ENCODE data around the gene MMP11.

MMP11 gene

GRCh38 chr22:23767303-23767672 lies 5.4 kb upstream of the MMP11 start:
- in situ Hi-C loops (cut with MboI; ENCODE audit: low pct_unique_long_range_greater_than_20kb, low sequenced_read_pairs, unreplicated experiment): no loop called here
- DNase-seq (ENCODE audit: low spot score): no peak
- TF ChIP-seq, protein P1, sequence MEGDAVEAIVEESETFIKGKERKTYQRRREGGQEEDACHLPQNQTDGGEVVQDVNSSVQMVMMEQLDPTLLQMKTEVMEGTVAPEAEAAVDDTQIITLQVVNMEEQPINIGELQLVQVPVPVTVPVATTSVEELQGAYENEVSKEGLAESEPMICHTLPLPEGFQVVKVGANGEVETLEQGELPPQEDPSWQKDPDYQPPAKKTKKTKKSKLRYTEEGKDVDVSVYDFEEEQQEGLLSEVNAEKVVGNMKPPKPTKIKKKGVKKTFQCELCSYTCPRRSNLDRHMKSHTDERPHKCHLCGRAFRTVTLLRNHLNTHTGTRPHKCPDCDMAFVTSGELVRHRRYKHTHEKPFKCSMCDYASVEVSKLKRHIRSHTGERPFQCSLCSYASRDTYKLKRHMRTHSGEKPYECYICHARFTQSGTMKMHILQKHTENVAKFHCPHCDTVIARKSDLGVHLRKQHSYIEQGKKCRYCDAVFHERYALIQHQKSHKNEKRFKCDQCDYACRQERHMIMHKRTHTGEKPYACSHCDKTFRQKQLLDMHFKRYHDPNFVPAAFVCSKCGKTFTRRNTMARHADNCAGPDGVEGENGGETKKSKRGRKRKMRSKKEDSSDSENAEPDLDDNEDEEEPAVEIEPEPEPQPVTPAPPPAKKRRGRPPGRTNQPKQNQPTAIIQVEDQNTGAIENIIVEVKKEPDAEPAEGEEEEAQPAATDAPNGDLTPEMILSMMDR (IDR thresholded peaks at IDR 0.05; ENCODE audit: extremely low read depth, insufficient read depth, missing control alignments): no peak

GRCh38 chr22:23767673-23768548 lies 4.7 kb upstream of the MMP11 start, which contains the start of gene CHCHD10:
CHCHD10 (minus strand) TSS chr22:23767972; CDS start chr22:23767874, 98 bp downstream.
- in situ Hi-C loops (cut with MboI; ENCODE audit: low pct_unique_long_range_greater_than_20kb, low sequenced_read_pairs, unreplicated experiment): no loop called here
- TF ChIP-seq, protein P1 (IDR thresholded peaks at IDR 0.05; ENCODE audit: extremely low read depth, insufficient read depth, missing control alignments): peak; percentile 78
- DNase-seq (ENCODE audit: low spot score): peak; percentile 93

GRCh38 chr22:23769321-23769965 lies 3.2 kb upstream of the MMP11 start:
- TF ChIP-seq, protein P1 (IDR thresholded peaks at IDR 0.05; ENCODE audit: extremely low read depth, insufficient read depth, missing control alignments): no peak
- in situ Hi-C loops (cut with MboI; ENCODE audit: low pct_unique_long_range_greater_than_20kb, low sequenced_read_pairs, unreplicated experiment): no loop called here
- DNase-seq (ENCODE audit: low spot score): no peak

DNA sequence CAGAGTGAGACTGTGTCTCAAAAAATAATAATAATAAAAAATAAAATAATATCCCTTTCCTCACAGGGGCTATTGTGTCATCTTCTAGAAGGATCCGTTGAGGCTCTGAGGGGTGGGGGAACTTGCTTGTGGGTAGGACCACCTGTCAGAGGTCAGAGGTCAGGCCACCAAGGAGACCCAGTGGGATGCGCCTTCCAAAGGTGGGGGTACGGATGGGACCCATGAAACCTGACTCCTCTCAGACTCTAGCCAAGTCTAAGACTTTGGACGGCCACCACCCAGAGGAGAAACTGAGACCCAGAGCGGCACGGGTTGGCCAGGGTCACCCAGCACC lies 367 bp upstream of the MMP11 start:
- TF ChIP-seq, protein P1 (IDR thresholded peaks at IDR 0.05; ENCODE audit: extremely low read depth, insufficient read depth, missing control alignments): no peak
- in situ Hi-C loops (cut with MboI; ENCODE audit: low pct_unique_long_range_greater_than_20kb, low sequenced_read_pairs, unreplicated experiment): no loop called here
- no peak for DNase-seq (ENCODE audit: low spot score)

DNA sequence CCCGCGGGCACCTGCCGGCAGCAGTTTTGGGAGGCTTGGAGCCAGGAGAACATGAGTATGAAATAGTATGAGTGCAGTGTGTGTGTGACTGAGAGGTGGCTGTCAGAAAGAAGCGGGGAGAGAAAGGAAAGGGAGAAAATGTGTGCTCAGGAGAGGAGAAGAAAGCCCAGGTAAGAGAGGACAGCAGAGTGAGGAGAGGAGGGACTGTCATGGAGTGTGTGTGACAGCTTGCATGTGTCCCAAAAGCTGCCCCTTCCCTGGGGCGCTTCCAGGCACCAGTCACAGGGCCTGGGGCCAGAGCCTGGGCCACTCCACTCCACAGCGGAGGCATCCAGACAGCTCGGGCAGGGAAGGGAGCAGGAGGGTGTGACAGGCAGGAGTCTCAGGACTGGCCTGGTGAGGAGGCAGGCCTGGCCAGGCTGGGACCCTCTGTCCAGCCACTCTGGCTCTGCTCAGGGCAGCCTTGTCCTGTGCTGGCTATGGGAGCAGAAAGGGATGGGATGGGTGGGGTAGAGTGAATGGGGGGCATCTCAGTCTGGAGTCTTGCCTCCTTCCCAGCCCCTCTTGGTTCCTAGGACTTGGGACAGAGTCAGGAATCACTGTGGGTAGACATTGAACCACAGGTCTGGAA lies 949 bp downstream of the MMP11 start:
- DNase-seq (ENCODE audit: low spot score): no peak
- in situ Hi-C loops (cut with MboI; ENCODE audit: low pct_unique_long_range_greater_than_20kb, low sequenced_read_pairs, unreplicated experiment): no loop called here
- TF ChIP-seq, protein P1 (IDR thresholded peaks at IDR 0.05; ENCODE audit: extremely low read depth, insufficient read depth, missing control alignments): no peak

- TF ChIP-seq, protein P1 (IDR thresholded peaks at IDR 0.05; ENCODE audit: extremely low read depth, insufficient read depth, missing control alignments): no peak
- DNase-seq (ENCODE audit: low spot score): no peak
- in situ Hi-C loops (cut with MboI; ENCODE audit: low pct_unique_long_range_greater_than_20kb, low sequenced_read_pairs, unreplicated experiment): no loop called here
Measured at GRCh38 chr22:23774114-23774921, 1.7 kb downstream of the MMP11 start.
